Loucy (cell line): ENCODE data around the gene POLR2F.

Source experiments
- H2AFZ ChIP-seq: fragments of 200-600 bp; sonication (generic); 2 replicates; pipeline ENCODE4 v1.6.0; 2016; ENCODE audit warnings: antibody characterized with exemption, mild to moderate bottlenecking, low read length, moderate library complexity
- H3F3A ChIP-seq: fragments of 200-600 bp; 2 replicates; pipeline ENCODE4 v1.6.0; 2016; ENCODE audit warnings: antibody characterized with exemption, low read depth, mild to moderate bottlenecking
- H3K27me3 ChIP-seq: fragments of 200-600 bp; sonication (generic); 2 replicates; pipeline ENCODE4 v1.6.1; 2014; ENCODE audit warnings: low read length, mild to moderate bottlenecking; ENCODE audit not compliant: insufficient read depth, poor library complexity, severe bottlenecking
- H3K36me3 ChIP-seq: fragments of 200-600 bp; sonication (generic); 2 replicates; pipeline ENCODE4 v1.6.1; 2016; ENCODE audit warnings: low read length; ENCODE audit not compliant: insufficient read depth
- H3K4me1 ChIP-seq: fragments of 200-600 bp; sonication (generic); 2 replicates; pipeline ENCODE4 v1.5.1; 2014; ENCODE audit warnings: low read length, mild to moderate bottlenecking; ENCODE audit not compliant: insufficient read depth, poor library complexity, severe bottlenecking
- H3K4me2 ChIP-seq: fragments of 200-600 bp; sonication (generic); 2 replicates; pipeline ENCODE4 v1.6.0; 2014; ENCODE audit warnings: antibody characterized with exemption, low read length, low read depth, mild to moderate bottlenecking; ENCODE audit not compliant: poor library complexity, severe bottlenecking
- H3K4me3 ChIP-seq: fragments of 200-600 bp; sonication (generic); 2 replicates; pipeline ENCODE4 v1.5.1; 2014; ENCODE audit warnings: low read length, mild to moderate bottlenecking, mixed read lengths; ENCODE audit not compliant: poor library complexity, severe bottlenecking
- H3K79me2 ChIP-seq: fragments of 200-600 bp; sonication (generic); 2 replicates; pipeline ENCODE4 v1.6.1; 2014; ENCODE audit warnings: low read length; ENCODE audit not compliant: insufficient read depth
- H3K9ac ChIP-seq: fragments of 200-600 bp; sonication (generic); 2 replicates; pipeline ENCODE4 v1.6.0; 2014; ENCODE audit warnings: mild to moderate bottlenecking, low read depth, low read length, moderate library complexity; ENCODE audit not compliant: poor library complexity, severe bottlenecking
- H3K9me2 ChIP-seq: fragments of 200-600 bp; sonication (generic); replicated peaks from 2 replicates; pipeline ENCODE4 v1.6.1; 2016; ENCODE audit warnings: low read depth, low read length, mixed read lengths
- H3K9me3 ChIP-seq: fragments of 200-600 bp; sonication (generic); 2 replicates; pipeline ENCODE4 v1.6.1; 2014; ENCODE audit warnings: mild to moderate bottlenecking, antibody characterized with exemption, low read length, low read depth; ENCODE audit not compliant: insufficient read depth
- H4K20me1 ChIP-seq: fragments of 200-600 bp; sonication (generic); 2 replicates; pipeline ENCODE4 v1.6.0; 2014; ENCODE audit warnings: antibody characterized with exemption, low read length, mild to moderate bottlenecking; ENCODE audit not compliant: insufficient read depth, poor library complexity, severe bottlenecking
- CTCF ChIP-seq: fragments of 200-600 bp; sonication (generic); conservative IDR thresholded peaks from 2 replicates; pipeline ENCODE4 v1.5.1; 2014; ENCODE audit warnings: mild to moderate bottlenecking, antibody characterized with exemption, low read length
- EZH2phosphoT487 ChIP-seq: fragments of 200-600 bp; IDR thresholded peaks from 2 replicates; pipeline ENCODE4 v1.6.1; 2018; ENCODE audit warnings: antibody characterized with exemption, mild to moderate bottlenecking, moderate library complexity, borderline replicate concordance

The POLR2F gene

DNA sequence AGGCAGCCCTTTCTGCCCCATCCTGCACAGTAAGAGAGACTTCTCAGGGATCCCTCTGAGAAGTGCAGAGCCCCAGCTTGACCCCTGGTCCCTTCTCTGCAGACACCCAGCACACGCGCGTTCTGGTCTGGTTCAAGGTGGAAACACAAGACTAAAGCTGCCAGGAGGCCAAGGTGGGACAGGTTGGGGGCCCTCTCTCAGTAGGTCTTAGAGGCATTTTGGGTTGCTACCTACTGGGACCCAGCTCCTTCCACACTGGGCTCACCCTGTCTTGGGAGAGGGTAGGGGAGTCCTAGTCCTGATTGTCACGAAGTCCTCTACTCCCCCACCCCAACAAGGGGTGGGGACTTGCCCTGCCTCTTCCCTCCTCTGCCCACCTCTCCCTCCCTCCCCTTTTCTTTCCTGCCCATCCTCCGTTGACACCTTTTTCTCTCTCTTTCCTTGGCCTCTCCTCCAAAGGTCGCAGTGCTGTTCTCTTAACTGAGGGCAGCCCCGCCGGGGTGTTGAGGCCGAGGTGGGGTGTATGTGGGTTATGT lies 31.6 kb downstream of the POLR2F start:
- TF ChIP-seq EZH2phosphoT487 (no peak), CTCF (no peak)
- H3K4me2 ChIP-seq = no peak overlapping the region

DNA sequence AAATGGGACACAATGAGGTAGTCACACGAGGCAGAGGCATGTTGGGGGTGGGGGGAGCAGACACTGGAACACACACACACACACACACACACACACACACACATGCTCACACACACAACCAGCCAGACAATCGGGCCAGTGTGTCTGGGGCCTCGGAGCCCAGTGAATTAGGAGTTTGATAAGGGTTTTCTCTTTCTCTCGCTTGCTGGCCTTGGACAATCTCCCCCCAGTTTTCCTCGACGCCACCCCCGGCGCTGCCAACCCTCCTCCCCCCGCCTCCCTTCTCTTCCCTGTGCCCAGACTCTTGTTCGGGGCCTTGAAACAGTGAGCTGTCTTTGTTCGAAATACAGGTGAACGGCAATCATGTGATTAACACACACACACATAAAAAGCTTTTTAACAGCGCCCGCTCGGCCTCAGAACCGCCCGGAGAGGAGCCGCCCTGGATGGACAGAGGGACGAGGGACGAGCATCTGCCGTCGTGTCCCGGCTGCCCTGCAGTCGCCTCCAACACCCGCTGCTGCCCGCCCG lies 32.3 kb downstream of the POLR2F start:
- TF ChIP-seq CTCF (no peak), EZH2phosphoT487 (no peak)
- H3F3A ChIP-seq = no peaks in the 10 kb centered on the region
- H3K4me1 ChIP-seq = peaks cover 17% of the 10 kb centered on the region
- H4K20me1 ChIP-seq = no peaks in the 10 kb centered on the region
- no peak overlapping the region for H2AFZ ChIP-seq
- H3K36me3 ChIP-seq = no peaks in the 10 kb centered on the region
- H3K4me3 ChIP-seq = no peak overlapping the region
- no peaks in the 10 kb centered on the region for H3K9me2 ChIP-seq
- H3K9me3 ChIP-seq = no peaks in the 10 kb centered on the region
- H3K27me3 ChIP-seq = no peaks in the 10 kb centered on the region
- no peak overlapping the region for H3K4me2 ChIP-seq
- peak overlapping the region; percentile 56 for H3K9ac ChIP-seq
- H3K79me2 ChIP-seq = no peaks in the 10 kb centered on the region

More for the DNA sequence above, 31.6 kb downstream of the POLR2F start:
- Histone ChIP-seq H3K9ac (no peak overlapping the region), H3K4me3 (no peak overlapping the region), H2AFZ (no peak overlapping the region), H3K36me3 (no peaks in the 10 kb centered on the region), H3K27me3 (no peaks in the 10 kb centered on the region), H4K20me1 (no peaks in the 10 kb centered on the region), H3K4me1 (peaks cover 17% of the 10 kb centered on the region), H3K9me3 (no peaks in the 10 kb centered on the region), H3K79me2 (no peaks in the 10 kb centered on the region), H3F3A (no peaks in the 10 kb centered on the region), H3K9me2 (no peaks in the 10 kb centered on the region)

- H3K4me2 ChIP-seq = no peak overlapping the region
- no peaks in the 10 kb centered on the region for H3K9me3 ChIP-seq
- no peaks in the 10 kb centered on the region for H3K79me2 ChIP-seq
- H3K4me1 ChIP-seq = peaks cover 17% of the 10 kb centered on the region
- H3K27me3 ChIP-seq = no peaks in the 10 kb centered on the region
- no peak overlapping the region for H3K4me3 ChIP-seq
- no peaks in the 10 kb centered on the region for H4K20me1 ChIP-seq
- H3K9me2 ChIP-seq = no peaks in the 10 kb centered on the region
- H3K36me3 ChIP-seq = no peaks in the 10 kb centered on the region
- TF ChIP-seq CTCF = no peak
- no peak for TF ChIP-seq EZH2phosphoT487
- peak overlapping the region; percentile 56 for H3K9ac ChIP-seq
- H2AFZ ChIP-seq = no peak overlapping the region
- H3F3A ChIP-seq = no peaks in the 10 kb centered on the region
Measured at GRCh38 chr22:37986371-37986770, 32.9 kb downstream of the POLR2F start.
